GM12872 (cell line): ENCODE data around the gene LSM2.

Source experiments
- TF ChIP-seq, protein P1 (sequence below): IDR thresholded peaks from 3 replicates; pipeline ENCODE4 v1.5.1; 2011; ENCODE audit warnings: low read depth, mild to moderate bottlenecking, low read length, moderate library complexity; ENCODE audit not compliant: insufficient read depth

The LSM2 gene

GRCh38 chr6:31829633-31830283, 23.0 kb upstream of the LSM2 start:
- TF ChIP-seq, protein P1, sequence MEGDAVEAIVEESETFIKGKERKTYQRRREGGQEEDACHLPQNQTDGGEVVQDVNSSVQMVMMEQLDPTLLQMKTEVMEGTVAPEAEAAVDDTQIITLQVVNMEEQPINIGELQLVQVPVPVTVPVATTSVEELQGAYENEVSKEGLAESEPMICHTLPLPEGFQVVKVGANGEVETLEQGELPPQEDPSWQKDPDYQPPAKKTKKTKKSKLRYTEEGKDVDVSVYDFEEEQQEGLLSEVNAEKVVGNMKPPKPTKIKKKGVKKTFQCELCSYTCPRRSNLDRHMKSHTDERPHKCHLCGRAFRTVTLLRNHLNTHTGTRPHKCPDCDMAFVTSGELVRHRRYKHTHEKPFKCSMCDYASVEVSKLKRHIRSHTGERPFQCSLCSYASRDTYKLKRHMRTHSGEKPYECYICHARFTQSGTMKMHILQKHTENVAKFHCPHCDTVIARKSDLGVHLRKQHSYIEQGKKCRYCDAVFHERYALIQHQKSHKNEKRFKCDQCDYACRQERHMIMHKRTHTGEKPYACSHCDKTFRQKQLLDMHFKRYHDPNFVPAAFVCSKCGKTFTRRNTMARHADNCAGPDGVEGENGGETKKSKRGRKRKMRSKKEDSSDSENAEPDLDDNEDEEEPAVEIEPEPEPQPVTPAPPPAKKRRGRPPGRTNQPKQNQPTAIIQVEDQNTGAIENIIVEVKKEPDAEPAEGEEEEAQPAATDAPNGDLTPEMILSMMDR, result 0 out of 3 replicates have a peak, but pooled peaks have one; percentile 19

- TF ChIP-seq, protein P1, result no peak
These were observed 20.7 kb upstream of the LSM2 start, which contains the start of gene HSPA1B for GRCh38 chr6:31827286-31828079. Gene HSPA1B (plus strand): TSS chr6:31827738. CDS start chr6:31827951, 213 bp downstream.

GRCh38 chr6:31826793-31827285, 20.1 kb upstream of the LSM2 start:
- TF ChIP-seq, protein P1, result no peak

DNA sequence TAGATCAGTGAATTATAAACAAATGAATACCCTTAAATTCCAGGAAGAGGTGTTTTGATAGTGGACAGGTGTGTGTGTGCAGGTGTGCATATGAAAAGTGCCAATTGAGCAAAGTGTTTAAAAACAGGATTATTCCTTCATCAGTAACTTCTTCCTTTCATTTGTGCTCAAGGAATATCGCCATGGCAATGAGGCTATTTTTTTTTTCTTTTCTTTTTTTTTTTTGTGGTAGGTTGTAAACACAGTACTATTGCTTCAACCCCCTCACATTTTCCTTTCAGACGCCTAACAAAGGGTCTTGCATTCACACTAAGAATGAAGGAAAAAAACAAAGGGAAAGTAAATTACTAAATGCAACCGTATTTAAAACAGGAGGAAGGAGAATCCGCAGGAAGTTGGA, 18.8 kb upstream of the LSM2 start:
- TF ChIP-seq, protein P1, result no peak

DNA sequence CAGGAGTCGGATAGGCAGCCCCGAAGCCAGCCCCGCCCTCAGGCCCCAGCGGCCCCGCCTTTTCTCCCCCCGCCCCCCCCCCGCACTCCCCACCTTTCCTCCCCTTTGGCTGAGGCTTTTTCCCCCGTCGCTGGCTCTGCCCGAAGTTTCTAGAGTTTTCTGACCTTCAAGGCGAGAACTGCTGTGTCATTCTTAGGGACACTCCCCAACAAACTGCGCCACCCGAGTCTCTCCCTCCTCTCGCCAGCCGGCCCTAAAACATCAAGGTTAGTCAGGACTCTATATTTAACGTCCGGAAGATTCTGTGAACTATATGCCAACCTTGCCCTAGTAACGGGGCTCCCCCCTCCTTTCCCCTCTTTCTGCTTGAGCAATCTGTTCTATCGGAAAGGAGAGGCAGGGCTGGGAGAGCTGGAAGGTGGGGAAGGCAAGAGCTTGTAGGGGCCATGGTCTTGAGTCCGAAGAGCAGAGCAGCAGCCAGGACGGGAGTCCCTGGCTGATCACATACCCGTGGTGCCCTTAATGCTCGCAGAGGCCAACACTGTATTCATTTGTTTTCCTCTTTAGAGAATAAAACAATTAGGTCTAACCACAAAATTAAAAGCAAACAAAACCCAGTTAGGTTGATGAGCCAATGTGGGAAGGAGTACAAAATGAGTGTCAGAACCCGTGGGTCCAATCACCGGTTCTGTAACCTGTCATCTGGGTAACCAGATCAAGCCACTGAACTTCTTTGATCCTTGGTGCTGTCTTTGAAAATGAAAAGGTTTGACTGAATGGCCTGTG, 15.5 kb upstream of the LSM2 start:
- TF ChIP-seq, protein P1, result no peak

DNA sequence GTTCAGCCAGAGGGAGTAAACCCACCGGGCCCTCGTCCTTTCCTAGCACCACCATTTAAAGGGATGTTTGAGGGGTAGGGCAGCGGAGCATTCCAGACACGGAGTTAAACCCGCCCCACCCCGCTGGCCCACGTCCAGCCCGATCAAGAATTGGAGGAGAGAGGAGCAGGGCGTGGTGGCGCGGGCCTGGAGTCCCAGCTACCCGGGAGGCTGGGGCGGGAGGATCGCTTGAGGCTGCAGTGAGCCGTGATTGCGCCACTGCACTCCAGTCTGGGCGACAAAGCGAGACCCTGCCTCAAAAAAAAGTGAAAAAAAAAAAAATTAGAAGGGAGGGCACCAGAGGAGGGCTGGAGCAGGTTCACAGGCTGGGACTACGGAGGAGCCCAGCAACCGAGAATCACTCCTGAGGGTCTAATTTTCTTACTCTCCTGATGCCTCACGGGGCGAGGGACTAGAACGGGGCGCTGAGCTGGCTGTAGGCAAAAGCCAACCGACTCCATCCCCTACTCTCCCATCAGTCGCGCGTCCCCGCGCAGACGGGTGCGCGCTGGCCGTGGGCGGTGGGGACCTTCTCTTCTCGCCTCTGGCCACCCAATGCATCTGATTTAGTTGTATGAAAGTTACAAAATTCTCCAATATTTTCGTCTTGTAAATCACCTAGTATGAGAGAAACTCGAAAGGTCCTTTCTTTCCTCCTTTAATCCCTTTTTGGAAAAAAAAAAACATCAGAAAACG, 14.7 kb upstream of the LSM2 start:
- TF ChIP-seq, protein P1, result no peak

- TF ChIP-seq, protein P1, result no peak
These were observed 13.1 kb upstream of the LSM2 start for GRCh38 chr6:31819871-31820299.
